Upper lobe of left lung (tissue), 6 donors: ENCODE measurements around the gene ZDHHC1. TPM values are rescaled to one million over a fixed set of nuclear protein-coding genes. Genes with fewer than 3 reads are reported as not detected.
A peak's percentile ranks its signal among the peaks of the same experiment; 100 is the strongest.

Experiments
- ATAC-seq, 2 donors: fragments of 200-7000 bp; cut with Tn5 transposase; one replicate each; pipeline ENCODE4 v1.9.1; 2022; ENCODE audit warnings: mild to moderate bottlenecking in 2 of 2, moderate library complexity in 2 of 2; ENCODE audit not compliant: low FRiP score in 2 of 2
- DNase-seq, 2 donors: peaks; one replicate each; pipeline ENCODE4 v3.0.0-alpha.2; 2019 to 2020
- H3K27ac ChIP-seq, 4 donors: fragments of 200-600 bp; sonication (generic); one replicate each; pipeline ENCODE4 v1.5.1; 2016 to 2019
- H3K27me3 ChIP-seq, 4 donors: fragments of 200-600 bp; sonication (generic); one replicate each; pipeline ENCODE4 v1.5.1; 2017 to 2019
- H3K36me3 ChIP-seq, 4 donors: fragments of 200-600 bp; sonication (generic); one replicate each; pipeline ENCODE4 v1.5.1; 2016 to 2019
- H3K4me1 ChIP-seq, 4 donors: fragments of 200-600 bp; sonication (generic); one replicate each; pipeline ENCODE4 v1.5.1; 2018 to 2019
- H3K4me3 ChIP-seq, 4 donors: fragments of 200-600 bp; sonication (generic); one replicate each; pipeline ENCODE4 v1.5.1; 2017 to 2019; ENCODE audit warnings: mild to moderate bottlenecking in 2 of 4, moderate library complexity in 1 of 4
- H3K9me3 ChIP-seq, 4 donors: fragments of 200-600 bp; sonication (generic); one replicate each; pipeline ENCODE4 v1.5.1; 2018 to 2019
- CTCF ChIP-seq, 6 experiments: fragments of 450-650 bp in 4 of 6; fragments of 200-600 bp in 2 of 6; sonication (generic) in 2 of 6; IDR thresholded peaks; one replicate each; pipeline ENCODE4 v1.5.1; 2016 to 2019; ENCODE audit warnings: antibody characterized with exemption in 6 of 6
- EP300 ChIP-seq, 4 donors: sonication (generic); formaldehyde crosslinking; IDR thresholded peaks; one replicate each; pipeline ENCODE4 v1.5.1; 2017; ENCODE audit warnings: antibody characterized with exemption in 4 of 4, control low read depth in 2 of 4
- POLR2A ChIP-seq, 4 donors: fragments of 450-650 bp; IDR thresholded peaks; one replicate each; pipeline ENCODE4 v1.5.1; 2016 to 2017; ENCODE audit warnings: antibody characterized with exemption in 4 of 4, mild to moderate bottlenecking in 2 of 4
- POLR2AphosphoS5 ChIP-seq, 2 donors: sonication (generic); formaldehyde crosslinking; IDR thresholded peaks; one replicate each; pipeline ENCODE4 v1.5.1; 2017; ENCODE audit warnings: antibody characterized with exemption in 2 of 2
- whole genome bisulfite sequencing, 2 donors: methylation state at CpG; one replicate each; pipeline ENCODE4 v1.1.5; 2017 to 2018; 5-methylcytosine and 5-hydroxymethylcytosine counted together
- total RNA-seq, 6 donors: library from RNA; depleted of rRNA in 4 of 6; stranded (reverse); fragments of >200 nt in 4 of 6; gene quantifications; one replicate each; pipeline versions ENCODE4 v1.1.0 to v1.2.1, GENCODE V29; 2016 to 2021
- donor health status: DM: no; HTN: no; CAD: no; lungs with moderate emphysema.
- donor health status: DM: no; HTN: yes; CAD: no; lungs with severe emphysema.

ZDHHC1 gene
- total RNA-seq, 6 donors from 2014 or later, result 14.7 to 49.2 (median 21.4) TPM

- no peak overlapping the region for H3K4me3 ChIP-seq
- peaks cover 60 to 98% (median 73%) of the 10 kb centered on the region in 4 donors for H3K4me1 ChIP-seq
- peaks cover 0 to 11% (median 0%) of the 10 kb centered on the region in 4 donors for H3K36me3 ChIP-seq
- no peaks in the 10 kb centered on the region for H3K27me3 ChIP-seq
- TF ChIP-seq EP300 (IDR thresholded peaks at IDR 0.05) (no peak), POLR2AphosphoS5 (IDR thresholded peaks at IDR 0.05) (no peak), CTCF (IDR thresholded peaks at IDR 0.05) (no peak), POLR2A (IDR thresholded peaks at IDR 0.05) (no peak)
- H3K9me3 ChIP-seq, result no peaks in the 10 kb centered on the region
- WGBS, 2 donors, result 79 to 91% methylated on average over 5 of the region's 5 CpGs
- ATAC-seq (no peak), DNase-seq (no peak)
- H3K27ac ChIP-seq, result peak overlapping the region in 2 of 4 donors; percentile 1 to 88
Measured at GRCh38 chr16:67462279-67462655, 46.0 kb upstream of the ZDHHC1 start.

GRCh38 chr16:67461600-67462278 lies 45.5 kb upstream of the ZDHHC1 start:
- H3K9me3 ChIP-seq, result no peaks in the 10 kb centered on the region
- DNase-seq (peak in 1 of 2 donors; percentile 89), ATAC-seq (peak in 1 of 2 donors; percentile 65)
- WGBS, 2 donors, result 54 to 68% methylated on average over 5 to 8 of the region's 8 CpGs
- H3K27ac ChIP-seq, result peak overlapping the region in 2 of 4 donors; percentile 85 to 88
- H3K27me3 ChIP-seq, result no peaks in the 10 kb centered on the region
- peak; percentile 56 to 95 (median 86) for TF ChIP-seq EP300 (IDR thresholded peaks at IDR 0.05)
- TF ChIP-seq POLR2AphosphoS5 (IDR thresholded peaks at IDR 0.05), result peak; percentile 57 to 73
- no peak for TF ChIP-seq CTCF (IDR thresholded peaks at IDR 0.05)
- peak in 1 of 4 donors; percentile 29 for TF ChIP-seq POLR2A (IDR thresholded peaks at IDR 0.05)
- H3K4me1 ChIP-seq, result peaks cover 64 to 99% (median 78%) of the 10 kb centered on the region in 4 donors
- H3K4me3 ChIP-seq, result no peak overlapping the region
- H3K36me3 ChIP-seq, result peaks cover 0 to 11% (median 0%) of the 10 kb centered on the region in 4 donors

- DNase-seq (no peak), ATAC-seq (no peak)
- TF ChIP-seq CTCF (IDR thresholded peaks at IDR 0.05) (no peak), EP300 (IDR thresholded peaks at IDR 0.05) (no peak), POLR2A (IDR thresholded peaks at IDR 0.05) (no peak), POLR2AphosphoS5 (IDR thresholded peaks at IDR 0.05) (no peak)
- Histone ChIP-seq H3K4me1 (peaks cover 69 to 98% (median 80%) of the 10 kb centered on the region in 4 donors), H3K36me3 (peaks cover 0 to 11% (median 0%) of the 10 kb centered on the region in 4 donors), H3K27ac (peak overlapping the region in 3 of 4 donors; percentile 70 to 88 (median 85)), H3K4me3 (no peak overlapping the region), H3K27me3 (no peaks in the 10 kb centered on the region), H3K9me3 (no peaks in the 10 kb centered on the region)
- WGBS, 2 donors, result 83 to 96% methylated on average over 1 to 2 of the region's 2 CpGs
Measured at GRCh38 chr16:67460961-67461360, 44.7 kb upstream of the ZDHHC1 start.

GRCh38 chr16:67460168-67460567 lies 43.9 kb upstream of the ZDHHC1 start:
- no peak for DNase-seq
- no peaks in the 10 kb centered on the region for H3K27me3 ChIP-seq
- H3K4me1 ChIP-seq, result peaks cover 61 to 90% (median 74%) of the 10 kb centered on the region in 4 donors
- H3K9me3 ChIP-seq, result no peaks in the 10 kb centered on the region
- H3K36me3 ChIP-seq, result peaks cover 0 to 11% (median 0%) of the 10 kb centered on the region in 4 donors
- no peak overlapping the region for H3K4me3 ChIP-seq
- 72 to 93% methylated on average over 5 of the region's 5 CpGs for WGBS, 2 donors
- H3K27ac ChIP-seq, result peak overlapping the region; percentile 70 to 88 (median 84)
- peak in 1 of 2 donors; percentile 12 for ATAC-seq
- no peak for TF ChIP-seq POLR2AphosphoS5 (IDR thresholded peaks at IDR 0.05)
- TF ChIP-seq EP300 (IDR thresholded peaks at IDR 0.05), result no peak
- TF ChIP-seq POLR2A (IDR thresholded peaks at IDR 0.05), result no peak
- no peak for TF ChIP-seq CTCF (IDR thresholded peaks at IDR 0.05)
